Middle frontal gyrus (tissue), 1 donor: ENCODE measurements around the gene ZHX3.

Source experiments
- DNase-seq: peaks from one replicate; pipeline ENCODE4 v3.0.0-alpha.2; 2015; ENCODE audit warnings: low spot score; ENCODE audit errors: extremely low spot score

Gene ZHX3

DNA sequence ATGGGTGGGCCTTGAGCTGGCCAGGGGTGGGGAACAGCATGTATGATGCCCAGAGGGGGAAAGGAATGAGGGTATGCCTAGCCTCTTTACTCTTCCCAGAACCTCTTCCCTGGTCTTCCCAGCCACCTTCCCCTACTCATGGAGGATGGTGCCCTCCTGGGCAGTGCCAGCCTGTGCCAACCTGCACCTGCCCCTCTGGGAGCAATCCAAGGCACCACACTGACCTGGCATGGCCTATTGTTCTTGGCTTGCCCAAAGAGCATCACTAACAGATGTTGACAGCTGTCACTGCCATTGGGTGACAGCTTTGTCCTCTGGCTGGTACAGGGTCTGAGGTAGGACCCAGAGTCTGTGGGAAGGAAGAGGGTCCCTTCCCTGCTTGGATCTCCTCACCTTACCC is 36.0 kb upstream of the ZHX3 start:
- no peak for DNase-seq

GRCh38 chr20:41352666-41353065 is 35.1 kb upstream of the ZHX3 start:
- DNase-seq = no peak

- no peak for DNase-seq
Measured at GRCh38 chr20:41352106-41352505, 34.6 kb upstream of the ZHX3 start.

- no peak for DNase-seq
Measured at GRCh38 chr20:41350408-41350962, 33.0 kb upstream of the ZHX3 start.

GRCh38 chr20:41349943-41350342 is 32.4 kb upstream of the ZHX3 start:
- no peak for DNase-seq

DNA sequence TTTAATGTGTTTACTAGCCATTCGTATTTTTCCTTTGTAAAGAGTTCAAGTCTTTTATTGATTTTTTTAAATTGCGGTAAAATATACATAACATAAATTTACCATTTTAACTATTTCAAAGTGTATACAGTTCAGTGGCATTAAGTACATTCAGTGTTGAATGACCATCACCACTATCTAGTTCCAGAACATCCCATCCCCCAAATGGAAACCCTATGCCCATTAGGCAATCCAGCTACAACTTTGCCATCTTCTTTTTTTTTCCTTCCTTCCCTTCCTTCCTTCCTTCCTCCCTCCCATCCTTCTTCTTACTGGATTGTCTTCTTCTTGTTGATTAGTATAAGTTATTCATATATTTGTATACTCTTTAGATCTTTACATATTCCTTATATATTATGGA is 31.7 kb upstream of the ZHX3 start:
- DNase-seq = no peak

DNA sequence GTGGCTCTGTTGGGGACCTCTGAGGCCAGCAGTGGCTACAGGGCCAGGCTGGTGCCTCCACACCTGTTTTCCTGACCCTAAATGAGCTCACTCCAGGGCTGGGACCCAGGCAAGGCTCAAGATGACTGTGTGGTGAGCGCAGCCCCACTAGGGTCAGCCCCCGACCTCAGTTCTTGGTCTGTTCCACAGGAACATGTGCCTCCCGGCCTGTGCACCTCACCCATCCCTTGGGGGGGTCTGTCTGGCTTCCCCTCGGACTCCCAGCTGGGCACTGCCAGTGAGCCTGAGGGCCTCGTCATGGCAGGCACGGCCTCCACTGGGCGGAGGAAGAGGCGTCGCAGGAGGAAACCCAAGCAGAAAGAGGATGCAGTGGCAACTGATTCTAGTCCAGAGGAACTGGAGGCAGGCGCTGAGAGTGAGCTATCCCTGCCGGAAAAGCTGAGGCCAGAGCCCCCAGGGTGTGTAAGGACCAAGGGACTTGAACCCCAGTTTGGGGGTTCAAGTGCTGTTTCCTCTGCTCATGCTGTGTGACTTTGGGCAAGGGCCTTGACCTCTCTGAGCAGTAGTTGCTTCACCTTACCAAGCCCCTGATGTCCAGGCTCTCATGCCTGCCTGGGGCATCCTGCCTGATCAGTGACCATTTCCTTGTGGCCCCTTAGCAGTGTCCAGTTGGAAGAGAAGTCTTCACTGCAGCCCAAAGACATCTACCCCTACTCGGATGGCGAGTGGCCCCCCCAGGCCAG is 31.1 kb upstream of the ZHX3 start:
- no peak for DNase-seq

DNA sequence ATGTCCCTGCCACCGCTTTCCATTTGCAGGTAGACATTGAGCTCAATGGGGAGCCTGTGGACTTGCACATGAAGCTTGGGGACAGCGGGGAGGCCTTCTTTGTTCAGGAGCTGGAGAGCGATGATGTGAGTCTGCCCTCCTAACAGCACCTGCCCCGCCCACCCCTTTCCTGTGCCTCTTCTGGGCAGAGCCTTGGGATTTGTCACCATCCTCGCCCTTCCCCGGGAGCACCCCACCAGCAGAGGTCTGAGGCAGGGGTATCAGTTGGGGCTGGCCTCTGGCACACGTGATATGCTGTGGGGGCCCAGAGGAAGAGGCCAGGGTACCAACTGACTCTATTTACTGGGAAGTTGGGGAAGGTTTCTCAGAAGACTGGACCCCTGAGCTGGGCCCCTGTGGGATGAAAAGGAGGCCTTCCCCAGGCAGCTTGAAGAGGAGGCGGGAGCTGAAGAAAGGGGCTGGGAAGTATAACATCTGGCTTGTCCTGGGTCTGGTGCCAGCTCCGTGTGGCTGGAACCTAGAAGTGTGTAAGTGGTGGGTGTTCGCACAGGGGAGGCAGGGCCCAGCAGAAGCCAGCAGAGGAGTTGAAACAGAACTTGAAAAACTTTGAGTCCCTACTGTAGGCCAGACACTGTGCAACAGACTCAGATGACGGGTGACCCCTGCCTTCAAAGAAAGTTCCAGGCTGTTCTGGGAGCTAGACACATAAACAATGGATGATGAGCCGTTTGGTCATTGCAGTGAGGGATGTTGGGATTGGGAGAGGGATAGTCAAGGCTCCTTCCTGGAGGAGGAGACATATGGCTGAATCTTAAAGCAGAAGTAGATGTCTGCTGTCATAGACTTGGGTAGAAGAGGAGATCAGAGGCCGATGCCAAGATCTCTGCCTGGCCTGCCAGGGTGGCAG is 30.2 kb upstream of the ZHX3 start:
- no peak for DNase-seq

DNA sequence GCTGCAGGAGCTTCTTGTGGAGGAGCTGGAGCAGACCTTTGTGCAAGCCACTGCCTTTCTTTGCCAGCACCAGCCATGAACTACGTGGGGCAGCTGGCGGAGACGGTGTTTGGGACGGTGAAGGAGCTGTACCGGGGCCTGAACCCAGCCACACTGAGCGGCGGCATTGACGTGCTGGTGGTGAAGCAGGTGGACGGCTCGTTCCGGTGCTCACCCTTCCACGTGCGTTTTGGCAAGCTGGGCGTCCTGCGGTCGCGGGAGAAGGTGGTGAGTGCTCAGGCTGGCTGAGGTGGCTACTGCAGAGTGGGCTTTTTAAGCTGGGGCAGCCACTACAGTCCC is 28.2 kb upstream of the ZHX3 start:
- no peak for DNase-seq

- DNase-seq = no peak
Measured at GRCh38 chr20:41344938-41345728, 27.6 kb upstream of the ZHX3 start.

DNA sequence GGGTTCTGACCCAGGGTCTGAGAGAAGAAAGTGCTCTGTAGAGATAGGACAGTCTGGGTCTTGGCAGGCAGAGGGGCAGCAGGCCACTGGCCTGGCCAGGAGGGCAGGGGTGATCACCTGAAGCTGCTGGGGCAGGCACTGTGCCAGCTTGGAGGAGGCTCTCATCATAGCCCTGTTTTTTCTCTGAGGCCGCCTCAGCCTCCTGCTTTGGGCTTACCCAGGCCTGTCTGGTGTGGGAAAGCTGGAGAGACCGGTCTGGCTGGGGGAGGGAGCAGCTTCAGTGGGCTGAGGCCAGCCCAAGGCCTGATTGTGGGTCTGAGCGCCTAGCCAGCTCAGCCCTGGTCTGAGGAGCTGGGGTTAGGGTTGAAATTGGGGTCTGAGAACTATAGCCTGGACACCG is 26.9 kb upstream of the ZHX3 start:
- DNase-seq = no peak

DNA sequence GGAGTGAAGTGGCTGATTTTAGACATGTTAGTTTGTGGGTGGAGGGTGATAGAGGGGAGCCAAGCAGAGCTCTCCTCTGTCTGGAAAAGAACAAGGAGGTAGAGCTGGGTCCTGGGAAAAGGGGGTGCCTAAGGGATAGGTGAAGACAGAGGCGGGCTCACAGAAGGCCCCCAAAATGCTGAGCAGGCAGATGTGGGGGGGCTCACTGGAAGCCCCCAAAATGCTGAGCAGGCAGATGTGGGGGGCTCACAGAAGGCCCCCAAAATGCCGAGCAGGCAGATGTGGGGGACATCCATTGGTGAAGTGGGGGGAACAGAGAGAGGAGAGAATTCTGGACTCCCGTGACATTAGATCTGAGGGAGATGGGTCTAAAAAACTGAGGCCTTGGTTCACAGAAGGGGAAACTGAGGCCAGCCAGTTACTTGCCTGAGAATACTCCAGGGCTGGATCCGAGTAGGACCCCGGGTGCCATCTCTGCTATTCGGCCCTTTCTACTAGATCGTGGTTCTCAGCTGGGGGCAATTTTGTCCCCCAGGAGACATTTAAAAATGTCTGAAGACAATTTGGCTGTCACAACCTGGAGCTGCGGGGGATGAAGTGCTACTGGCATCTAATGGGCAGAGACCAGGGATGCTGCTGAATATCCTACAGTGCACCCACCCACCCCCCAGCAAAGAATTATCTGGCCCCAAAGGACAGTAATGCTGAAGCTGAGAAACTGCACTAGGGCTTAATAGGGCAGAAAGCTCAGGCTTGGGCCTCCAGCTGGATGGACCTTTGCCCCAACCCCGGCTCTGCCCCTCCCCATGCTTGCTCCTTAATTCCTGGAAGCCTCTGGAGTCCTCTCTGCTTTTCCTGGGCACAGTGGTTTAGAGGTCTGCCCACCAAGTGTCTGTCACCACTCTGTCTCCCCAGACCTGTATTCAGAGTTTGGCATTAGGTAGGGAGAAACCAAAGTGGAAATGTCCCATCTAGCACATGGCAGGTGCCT is 25.2 kb upstream of the ZHX3 start:
- DNase-seq = no peak

- no peak for DNase-seq
Measured at GRCh38 chr20:41340327-41341055, 23.0 kb upstream of the ZHX3 start, which contains the start of gene LPIN3. Gene LPIN3, plus strand, starts transcription at chr20:41340821. Its CDS starts 4,983 bp downstream, at chr20:41345804.

DNA sequence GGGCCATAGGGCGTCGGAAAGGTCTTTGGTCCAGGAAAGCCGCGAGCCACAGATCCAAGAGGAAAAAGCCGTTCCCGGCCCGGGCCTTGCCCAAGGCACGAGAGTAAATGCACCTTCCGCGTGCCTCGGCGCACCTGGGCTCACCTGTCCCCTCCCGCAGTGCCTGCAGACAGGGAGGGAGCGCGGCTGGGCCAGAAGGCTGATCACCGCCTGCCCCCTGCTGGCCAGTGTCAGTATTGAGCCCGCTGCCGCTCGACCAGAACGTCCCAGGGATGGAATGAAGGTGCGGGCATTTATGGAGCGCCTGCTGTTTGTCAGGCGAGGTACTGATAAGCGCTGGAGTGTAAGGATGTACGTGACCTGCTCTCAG is 22.4 kb upstream of the ZHX3 start:
- peak; percentile 50 for DNase-seq

DNA sequence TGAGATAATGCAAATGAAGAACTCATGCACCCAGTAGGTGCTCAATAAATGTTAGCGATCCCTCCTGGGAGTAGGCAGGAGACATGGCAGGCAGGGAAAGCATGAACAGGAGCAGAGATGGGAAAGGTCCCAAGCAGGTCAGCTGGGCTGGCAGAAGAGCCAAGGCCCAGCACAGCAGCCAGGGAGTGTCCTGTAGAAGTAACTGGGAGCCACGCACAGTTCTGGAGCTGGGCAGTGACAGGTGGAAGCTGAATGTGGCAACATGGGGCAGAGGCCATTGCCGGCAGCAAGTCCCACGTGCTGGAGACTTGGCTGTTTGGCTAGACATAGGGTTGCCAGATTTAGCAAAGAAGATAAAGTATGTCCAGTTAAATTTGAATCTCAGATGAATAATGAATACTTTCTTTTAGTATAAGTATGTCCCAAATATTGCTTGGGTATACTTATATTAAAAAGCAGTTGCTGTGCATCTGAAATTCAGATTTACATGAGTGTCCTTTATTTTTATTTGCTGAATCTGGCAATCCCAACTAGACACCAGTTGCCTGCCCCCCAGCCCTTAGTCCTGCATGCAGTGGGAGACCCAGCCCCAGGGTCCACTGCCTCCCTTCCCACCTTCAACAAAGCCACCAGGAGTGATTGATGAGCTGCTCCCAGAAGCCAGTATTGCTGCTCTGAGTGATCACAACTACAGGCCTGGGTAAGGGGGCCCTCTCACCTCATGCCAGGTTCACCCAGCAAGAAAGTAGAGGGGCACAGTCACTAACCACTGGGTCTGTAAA is 19.4 kb upstream of the ZHX3 start:
- no peak for DNase-seq

DNA sequence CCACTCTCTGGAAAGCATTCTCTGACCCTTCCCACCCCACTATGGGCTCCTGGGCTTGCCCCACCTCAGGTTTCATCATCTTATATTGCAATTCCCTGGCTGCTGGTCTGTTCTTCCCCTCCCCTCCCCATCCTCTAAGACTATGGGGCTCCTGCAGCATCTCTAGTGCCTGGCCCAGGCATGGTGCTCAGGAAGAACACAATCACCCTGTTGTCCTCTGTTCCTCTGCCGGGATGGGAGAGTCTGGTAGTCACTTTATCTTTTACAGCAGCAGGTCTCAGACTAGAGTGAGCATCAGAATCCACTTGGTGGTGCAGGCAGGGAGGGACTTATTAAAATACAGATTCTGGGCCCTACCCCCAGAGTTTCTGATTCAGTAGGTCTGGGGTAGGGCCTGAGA is 18.1 kb upstream of the ZHX3 start:
- no peak for DNase-seq

DNA sequence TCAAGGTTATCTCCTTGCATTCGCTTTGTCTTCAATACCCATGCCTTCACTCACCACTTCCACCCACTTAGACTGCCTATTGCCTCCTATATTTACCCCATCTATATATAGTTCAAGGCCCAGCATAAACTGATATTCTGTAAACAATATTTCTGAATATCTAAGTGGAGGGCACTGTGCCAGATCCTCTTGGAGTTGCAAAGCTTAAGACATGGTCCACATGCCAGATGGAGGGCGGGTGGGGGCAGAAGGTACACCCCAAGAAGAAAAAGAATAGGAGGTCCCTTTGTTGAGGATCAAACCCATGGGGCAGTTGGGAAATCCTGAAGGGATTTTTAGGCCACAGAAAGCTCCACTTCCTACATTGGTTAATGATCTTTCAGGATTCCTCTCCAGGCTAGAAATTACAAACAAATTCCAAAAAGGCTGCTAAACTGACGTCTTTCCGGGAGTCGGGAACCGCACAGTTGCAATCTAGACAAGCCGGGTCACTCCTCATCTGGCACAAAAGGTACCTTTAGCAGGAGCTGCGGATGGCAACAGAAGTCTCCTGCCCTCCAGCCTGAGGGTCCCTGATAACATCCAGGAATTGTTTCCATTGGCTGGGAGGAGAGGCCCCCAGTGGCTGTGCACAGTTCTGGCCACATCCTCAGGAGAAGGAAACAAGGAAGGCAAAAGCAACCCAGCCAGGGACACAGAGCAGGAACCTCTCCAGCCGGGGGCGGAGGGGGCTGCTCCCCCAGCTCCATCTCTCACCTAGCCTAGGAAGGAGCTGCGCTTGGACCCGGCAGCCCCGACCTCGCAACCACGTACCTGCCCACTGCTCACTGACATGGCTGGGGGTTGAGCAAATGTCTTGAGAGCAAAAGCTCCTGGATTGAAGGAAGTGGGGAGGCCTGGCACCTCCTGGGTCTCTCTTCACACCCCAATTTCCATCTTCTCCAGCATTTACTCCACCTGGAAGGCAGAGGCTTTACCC is 17.2 kb upstream of the ZHX3 start:
- no peak for DNase-seq

DNA sequence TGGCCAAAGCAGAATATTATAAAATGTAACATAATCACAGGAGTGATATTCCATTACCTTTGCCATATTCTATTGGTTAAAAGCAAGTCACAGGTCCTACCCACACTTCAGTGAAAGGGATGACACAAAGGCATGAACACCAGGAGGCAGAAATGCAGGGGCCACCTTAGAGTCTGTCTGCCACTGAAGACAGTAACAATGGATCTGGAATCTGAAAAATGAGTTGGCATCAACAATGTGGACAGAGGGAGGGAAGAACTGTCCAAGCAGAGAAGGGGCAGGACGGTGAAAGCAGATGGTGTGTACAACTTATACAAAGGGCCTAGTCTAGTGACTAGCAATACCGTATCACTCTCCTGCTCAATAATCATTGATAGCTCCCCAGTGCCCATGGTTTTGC is 16.5 kb upstream of the ZHX3 start:
- DNase-seq = no peak
